HG03565 (cell line): ENCODE measurements around the gene BCL11B.

Experiments
- ATAC-seq: cut with Tn5 transposase; IDR thresholded peaks from one replicate; pipeline ENCODE4 v1.9.1; 2021; ENCODE audit warnings: mild to moderate bottlenecking, moderate library complexity; ENCODE audit not compliant: unreplicated experiment

The BCL11B gene

GRCh38 chr14:99203080-99203479 lies 68.9 kb downstream of the BCL11B start:
- no peak for ATAC-seq

GRCh38 chr14:99202516-99202915 lies 69.5 kb downstream of the BCL11B start:
- ATAC-seq: no peak

- no peak for ATAC-seq
Measured at GRCh38 chr14:99201351-99202073, 70.5 kb downstream of the BCL11B start.

GRCh38 chr14:99200654-99201005 lies 71.4 kb downstream of the BCL11B start:
- no peak for ATAC-seq

- ATAC-seq: no peak
Measured at GRCh38 chr14:99199846-99200653, 71.9 kb downstream of the BCL11B start.

GRCh38 chr14:99198746-99199502 lies 73.1 kb downstream of the BCL11B start:
- ATAC-seq: no peak

GRCh38 chr14:99196310-99196650 lies 75.7 kb downstream of the BCL11B start:
- no peak for ATAC-seq

GRCh38 chr14:99195602-99196309 lies 76.2 kb downstream of the BCL11B start:
- ATAC-seq: no peak

GRCh38 chr14:99194736-99195135 lies 77.3 kb downstream of the BCL11B start:
- no peak for ATAC-seq

- ATAC-seq: no peak
Measured at GRCh38 chr14:99194136-99194535, 77.9 kb downstream of the BCL11B start.

GRCh38 chr14:99192830-99193229 lies 79.2 kb downstream of the BCL11B start:
- no peak for ATAC-seq

GRCh38 chr14:99192028-99192621 lies 79.9 kb downstream of the BCL11B start:
- ATAC-seq: no peak

- ATAC-seq: no peak
Measured at GRCh38 chr14:99191395-99192027, 80.5 kb downstream of the BCL11B start.

GRCh38 chr14:99190696-99191394 lies 81.2 kb downstream of the BCL11B start:
- no peak for ATAC-seq

GRCh38 chr14:99189201-99189801 lies 82.7 kb downstream of the BCL11B start:
- ATAC-seq: no peak

GRCh38 chr14:99188731-99189191 lies 83.2 kb downstream of the BCL11B start:
- ATAC-seq: no peak

GRCh38 chr14:99187858-99188257 lies 84.1 kb downstream of the BCL11B start:
- ATAC-seq: no peak

GRCh38 chr14:99186956-99187690 lies 84.9 kb downstream of the BCL11B start:
- no peak for ATAC-seq
